Adrenal gland (tissue), 12 donors: ENCODE data around the gene TMEM229A. TPM values are rescaled to one million over a fixed set of nuclear protein-coding genes. Genes with fewer than 3 reads are reported as not detected.

Experiments used
- DNase-seq, 7 donors: peaks; one replicate each; pipeline ENCODE4 v3.0.0-alpha.2; 2019 to 2020
- H3K27ac ChIP-seq, 5 donors: fragments of 200-600 bp; sonication (generic) in 4 of 5; 1 replicate in 3 of 5; 2 replicates in 2 of 5; pipeline versions ENCODE4 v1.5.1 to v1.8.0; 2016 to 2020; ENCODE audit warnings: mild to moderate bottlenecking in 1 of 5
- H3K27me3 ChIP-seq: fragments of 200-600 bp; 2 replicates; pipeline ENCODE4 v1.8.0; 2021
- H3K36me3 ChIP-seq, 2 donors: fragments of 200-600 bp; replicated peaks in 1 of 2; 1 replicate in 1 of 2; 2 replicates in 1 of 2; pipeline versions ENCODE4 v1.5.1 to v1.8.0; 2018 to 2022
- H3K4me1 ChIP-seq, 2 donors: fragments of 200-600 bp; replicated peaks in 1 of 2; 1 replicate in 1 of 2; 2 replicates in 1 of 2; pipeline versions ENCODE4 v1.5.1 to v1.8.0; 2018 to 2021
- H3K4me3 ChIP-seq, 4 donors: fragments of 200-600 bp; sonication (generic) in 3 of 4; one replicate each; pipeline ENCODE4 v1.5.1; 2016 to 2018
- H3K9me3 ChIP-seq, 3 donors: fragments of 200-600 bp; sonication (generic) in 1 of 3; replicated peaks in 1 of 3; 1 replicate in 2 of 3; 2 replicates in 1 of 3; pipeline versions ENCODE4 v1.5.1 to v1.8.0; 2016 to 2021
- POLR2A ChIP-seq, 2 donors: fragments of 450-650 bp; IDR thresholded peaks; one replicate each; pipeline ENCODE4 v1.6.1; 2017; ENCODE audit warnings: antibody characterized with exemption in 2 of 2, mild to moderate bottlenecking in 2 of 2, moderate library complexity in 1 of 2
- WGBS, 4 donors: extraction: QIAGEN DNeasy Blood & Tissue Kit in 2 of 4; methylation state at CpG; one replicate each; pipeline versions ENCODE4 v1.1.5 to v1.1.7; 2013 to 2017; 5-methylcytosine and 5-hydroxymethylcytosine counted together
- intact Hi-C, 2 donors: fragments of 100-400 bp; cut with DNase I; formaldehyde crosslinking; loops; one replicate each; pipeline versions ENCODE4 v1.14.1 to v1.15.0; 2022 to 2023
- polyA plus RNA-seq, 3 donors: library from polyadenylated mRNA; stranded (reverse); fragments of 200-250 nt in 2 of 3; fragments of 350-450 nt in 1 of 3; fragmentation: Illumina TruSeq in 1 of 3; extraction: RNeasy Lipid Tissue Mini Kit (QIAGEN cat#74804) in 1 of 3; gene quantifications; one replicate each; pipeline ENCODE4 v1.2.3, GENCODE V29; 2013 to 2014
- total RNA-seq, 9 donors: library from RNA; depleted of rRNA in 4 of 9; stranded (reverse); fragments of >200 nt in 4 of 9; fragments of 120-200 nt in 1 of 9; fragmentation: NEBNext Ultra II Directional in 1 of 9; extraction: Animal tissue kit (Norgen Biotek cat#: 25700) in 1 of 9; gene quantifications; one replicate each; pipeline versions ENCODE4 v1.1.0 to v1.2.4, GENCODE V29; 2013 to 2023
- TF ChIP-seq, protein P1 (sequence below), 6 experiments: fragments of 450-650 bp in 4 of 6; fragments of 200-600 bp in 2 of 6; sonication (generic) in 1 of 6; IDR thresholded peaks; 1 replicate in 5 of 6; 2 replicates in 1 of 6; pipeline versions ENCODE4 v1.5.1 to v1.8.0; 2016 to 2021; ENCODE audit warnings: antibody characterized with exemption in 6 of 6, mild to moderate bottlenecking in 2 of 6, moderate library complexity in 1 of 6
- donor health status: healthy with polysubstance abuse.
- donor health status: Bipolar disorder and iron deficiency.
- donor health status: DM: yes; HTN: yes; CAD: no.
- donor health status: DM: no; HTN: no; CAD: no.
- donor health status: DM: no; HTN: no; CAD: no.
- donor health status: DM: yes; HTN: yes; CAD: no.

Gene TMEM229A
- total and polyA plus RNA-seq, 12 donors = 0.32 to 7.2 (median 1.7) TPM

DNA sequence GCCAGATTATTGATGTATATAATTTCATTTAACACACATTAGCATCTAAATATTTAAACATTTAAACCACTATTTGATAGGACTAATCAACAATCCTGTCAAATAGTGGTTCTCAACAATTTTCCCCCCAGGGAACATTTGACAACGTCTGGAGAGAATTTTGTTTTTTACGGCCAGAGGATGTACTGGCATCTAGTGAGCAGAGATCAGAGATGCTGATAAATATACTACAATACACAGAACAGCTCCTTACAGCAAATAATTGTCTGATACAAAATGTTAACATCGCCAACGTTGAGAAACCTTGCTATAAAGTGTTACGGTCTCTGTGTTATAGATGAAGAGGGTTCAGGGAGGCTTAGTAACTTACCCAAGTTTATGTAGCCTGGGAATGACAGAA, 25.0 kb upstream of the TMEM229A start:
- H3K36me3 ChIP-seq = no peaks in the 10 kb centered on the region
- intact Hi-C loops = no loop called here
- H3K27ac ChIP-seq = no peak overlapping the region
- TF ChIP-seq, protein P1, sequence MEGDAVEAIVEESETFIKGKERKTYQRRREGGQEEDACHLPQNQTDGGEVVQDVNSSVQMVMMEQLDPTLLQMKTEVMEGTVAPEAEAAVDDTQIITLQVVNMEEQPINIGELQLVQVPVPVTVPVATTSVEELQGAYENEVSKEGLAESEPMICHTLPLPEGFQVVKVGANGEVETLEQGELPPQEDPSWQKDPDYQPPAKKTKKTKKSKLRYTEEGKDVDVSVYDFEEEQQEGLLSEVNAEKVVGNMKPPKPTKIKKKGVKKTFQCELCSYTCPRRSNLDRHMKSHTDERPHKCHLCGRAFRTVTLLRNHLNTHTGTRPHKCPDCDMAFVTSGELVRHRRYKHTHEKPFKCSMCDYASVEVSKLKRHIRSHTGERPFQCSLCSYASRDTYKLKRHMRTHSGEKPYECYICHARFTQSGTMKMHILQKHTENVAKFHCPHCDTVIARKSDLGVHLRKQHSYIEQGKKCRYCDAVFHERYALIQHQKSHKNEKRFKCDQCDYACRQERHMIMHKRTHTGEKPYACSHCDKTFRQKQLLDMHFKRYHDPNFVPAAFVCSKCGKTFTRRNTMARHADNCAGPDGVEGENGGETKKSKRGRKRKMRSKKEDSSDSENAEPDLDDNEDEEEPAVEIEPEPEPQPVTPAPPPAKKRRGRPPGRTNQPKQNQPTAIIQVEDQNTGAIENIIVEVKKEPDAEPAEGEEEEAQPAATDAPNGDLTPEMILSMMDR (IDR thresholded peaks at IDR 0.05) = no peak
- no peak for TF ChIP-seq POLR2A (IDR thresholded peaks at IDR 0.05)
- no peak for DNase-seq
- H3K9me3 ChIP-seq = no peaks in the 10 kb centered on the region
- WGBS, 4 donors = 54 to 69% (median 63%) methylated on average over 5 of the region's 5 CpGs
- H3K27me3 ChIP-seq = no peaks in the 10 kb centered on the region
- H3K4me3 ChIP-seq = no peak overlapping the region
- H3K4me1 ChIP-seq = no peaks in the 10 kb centered on the region

DNA sequence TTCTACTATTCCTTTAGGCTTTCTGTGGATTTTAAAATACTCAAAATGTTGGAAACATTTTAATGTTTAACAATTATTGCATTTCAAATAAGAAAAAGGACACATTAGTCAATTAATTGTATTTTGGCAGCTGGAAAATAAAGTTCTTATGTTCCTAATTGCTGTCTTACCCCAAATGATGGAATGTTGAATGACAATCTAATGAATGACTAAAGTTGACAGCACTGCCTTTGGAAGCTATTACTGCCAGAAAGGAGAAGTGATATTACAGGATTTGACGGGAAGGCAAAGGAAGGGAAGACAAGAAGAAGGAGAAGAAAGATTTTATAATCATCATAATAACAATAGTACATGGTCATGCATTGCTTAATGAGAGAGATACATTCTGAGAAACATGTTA, 23.4 kb upstream of the TMEM229A start:
- WGBS, 4 donors = 69 to 79% (median 70%) methylated on average over 1 of the region's 1 CpG
- no peaks in the 10 kb centered on the region for H3K36me3 ChIP-seq
- H3K9me3 ChIP-seq = no peaks in the 10 kb centered on the region
- no peak overlapping the region for H3K27ac ChIP-seq
- TF ChIP-seq POLR2A (IDR thresholded peaks at IDR 0.05) = no peak
- TF ChIP-seq, protein P1 (IDR thresholded peaks at IDR 0.05) = no peak
- no peaks in the 10 kb centered on the region for H3K4me1 ChIP-seq
- no peak overlapping the region for H3K4me3 ChIP-seq
- no peaks in the 10 kb centered on the region for H3K27me3 ChIP-seq
- no peak for DNase-seq
- intact Hi-C loops = no loop called here

DNA sequence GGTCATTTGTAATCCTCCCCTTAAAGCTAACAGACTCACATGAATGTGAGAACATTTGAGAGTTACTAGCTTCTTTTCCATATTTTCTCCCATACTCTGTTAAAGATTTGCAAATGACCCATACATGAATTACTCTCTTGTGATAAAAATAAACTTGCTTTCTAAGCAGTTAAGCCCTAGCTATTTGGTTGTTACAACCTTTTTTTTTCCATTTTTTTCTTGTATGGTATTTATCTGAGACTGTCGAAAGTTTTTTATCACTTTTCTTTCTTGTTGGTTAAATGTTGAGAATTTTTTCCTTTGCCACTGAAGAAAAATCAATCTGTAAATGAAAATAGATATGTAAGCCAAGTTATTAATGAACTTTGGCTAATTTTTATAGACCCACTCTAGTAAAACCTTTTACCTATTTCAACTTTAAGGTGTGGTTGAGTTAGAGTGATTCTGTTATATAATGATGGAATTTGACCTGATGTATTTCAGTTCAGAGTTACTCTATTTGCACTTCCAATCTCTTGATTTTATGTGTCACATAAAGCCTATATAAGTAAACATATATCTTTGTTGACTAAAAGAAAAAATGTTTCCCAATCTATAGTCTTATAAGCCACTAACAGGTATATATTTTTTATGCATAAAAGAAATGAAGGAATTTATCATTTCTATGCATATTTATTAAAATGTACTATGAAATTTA, 19.0 kb upstream of the TMEM229A start:
- TF ChIP-seq, protein P1 (IDR thresholded peaks at IDR 0.05) = no peak
- no peak for TF ChIP-seq POLR2A (IDR thresholded peaks at IDR 0.05)
- Histone ChIP-seq H3K27me3 (no peaks in the 10 kb centered on the region), H3K36me3 (no peaks in the 10 kb centered on the region), H3K4me3 (no peak overlapping the region), H3K27ac (no peak overlapping the region), H3K4me1 (no peaks in the 10 kb centered on the region), H3K9me3 (no peaks in the 10 kb centered on the region)
- intact Hi-C loops = no loop called here
- DNase-seq = no peak
- 67 to 80% (median 78%) methylated on average over 1 of the region's 1 CpG for WGBS, 4 donors

DNA sequence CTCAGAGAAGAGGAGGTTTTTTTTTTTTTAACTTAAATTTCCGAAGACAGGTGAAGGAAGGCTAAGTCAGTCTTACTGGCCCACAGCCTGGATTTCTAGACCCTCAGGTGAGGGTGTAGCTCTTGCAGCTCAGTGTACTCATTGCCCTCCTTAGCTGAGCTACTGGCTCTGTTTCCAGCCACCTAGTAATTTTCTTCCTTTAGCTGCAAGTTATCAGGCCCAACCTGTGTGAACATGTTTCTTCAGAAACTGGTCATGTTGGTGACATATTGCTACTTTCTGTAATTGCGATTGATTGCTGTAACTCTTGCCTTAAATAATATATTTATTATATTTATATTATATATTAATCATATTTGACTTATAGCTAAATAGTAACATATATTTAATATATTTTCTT, 10.0 kb upstream of the TMEM229A start:
- H3K27me3 ChIP-seq = no peaks in the 10 kb centered on the region
- no peak overlapping the region for H3K27ac ChIP-seq
- H3K4me3 ChIP-seq = no peak overlapping the region
- 83 to 90% (median 88%) methylated on average over 2 of the region's 2 CpGs for WGBS, 4 donors
- DNase-seq = no peak
- intact Hi-C loops = no loop called here
- no peaks in the 10 kb centered on the region for H3K36me3 ChIP-seq
- TF ChIP-seq POLR2A (IDR thresholded peaks at IDR 0.05) = no peak
- TF ChIP-seq, protein P1 (IDR thresholded peaks at IDR 0.05) = no peak
- no peaks in the 10 kb centered on the region for H3K4me1 ChIP-seq
- H3K9me3 ChIP-seq = no peaks in the 10 kb centered on the region
